K562 (cell line): Measurements from ENCODE around the gene COX7A2.

Experiments
- CBX5 ChIP-seq: IDR thresholded peaks from 2 replicates; pipeline ENCODE4 v1.6.1; 2014; ENCODE audit warnings: low read depth, borderline replicate concordance
- CC2D1A ChIP-seq: fragments of 450-650 bp; IDR thresholded peaks from 2 replicates; pipeline ENCODE4 v1.6.1; 2017; ENCODE audit warnings: mild to moderate bottlenecking
- FOXA3 ChIP-seq, 2 experiments: fragments of 450-650 bp in 1 of 2; sonication (generic) in 1 of 2; formaldehyde crosslinking; IDR thresholded peaks in 1 of 2; conservative IDR thresholded peaks in 1 of 2; 2 replicates each; pipeline versions ENCODE4 v1.4.0 to v1.8.0; 2020 to 2022; ENCODE audit warnings: mild to moderate bottlenecking in 2 of 2, missing genetic modification reagents in 1 of 2
- HOXB6 ChIP-seq: fragments of 250-450 bp; sonication (Bioruptor Pico); IDR thresholded peaks from 2 replicates; pipeline ENCODE4 v1.5.1; 2022; ENCODE audit warnings: mild to moderate bottlenecking, borderline replicate concordance
- ILF3 ChIP-seq: fragments of 450-650 bp; IDR thresholded peaks from 2 replicates; pipeline ENCODE4 v1.6.1; 2018; ENCODE audit warnings: antibody characterized with exemption, mild to moderate bottlenecking, moderate library complexity, borderline replicate concordance
- SP2 ChIP-seq: IDR thresholded peaks from 2 replicates; pipeline ENCODE4 v1.6.1; 2011; ENCODE audit warnings: mild to moderate bottlenecking, low read depth, low read length, moderate library complexity; ENCODE audit not compliant: poor library complexity, severe bottlenecking; ENCODE audit errors: extremely low read depth
- ZNF695 ChIP-seq: fragments of 450-650 bp; formaldehyde crosslinking; IDR thresholded peaks from 2 replicates; pipeline ENCODE4 v1.4.0; 2020; ENCODE audit warnings: mild to moderate bottlenecking, moderate library complexity
- TF ChIP-seq, protein P1 (sequence below), 3 experiments: IDR thresholded peaks in 2 of 3; conservative IDR thresholded peaks in 1 of 3; 2 replicates each; pipeline ENCODE4 v1.5.1; 2011 to 2012; ENCODE audit warnings: low read length in 3 of 3, mild to moderate bottlenecking in 3 of 3, control low read depth in 2 of 3, improper control_type of control experiment in 1 of 3, inconsistent platforms in 1 of 3, low read depth in 1 of 3, mixed read lengths in 1 of 3, moderate library complexity in 1 of 3; ENCODE audit not compliant: insufficient read depth in 2 of 3
- TF ChIP-seq, protein P2 (sequence below): sonication (generic); formaldehyde crosslinking; IDR thresholded peaks from 2 replicates; pipeline ENCODE4 v1.8.1; 2022; ENCODE audit warnings: missing genetic modification reagents

DNA sequence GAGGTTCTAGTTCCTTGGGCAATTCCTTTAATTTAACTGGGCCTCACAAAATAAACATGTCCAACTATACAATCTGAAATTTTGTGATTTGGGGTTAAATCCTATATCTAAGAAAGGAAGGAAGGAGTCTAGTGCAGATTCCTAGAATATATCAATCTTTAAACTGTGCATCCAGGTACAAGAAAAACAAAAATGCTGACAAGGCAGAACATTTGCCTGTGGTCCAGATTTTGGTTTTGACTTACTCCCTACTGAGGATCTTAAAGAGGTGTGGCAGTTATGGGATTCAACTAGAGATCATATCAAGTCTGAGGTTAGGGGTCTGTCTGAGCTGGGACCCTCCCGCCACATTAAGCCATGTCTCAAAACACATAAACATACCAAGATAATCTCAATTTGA, 17.7 kb upstream of the COX7A2 start:
- TF ChIP-seq FOXA3 (CRISPR knock-in tag; conservative IDR thresholded peaks at IDR 0.05 in 1 of 2, IDR thresholded peaks at IDR 0.05 in 1 of 2): no peak
- TF ChIP-seq HOXB6 (CRISPR knock-in tag): no peak
- TF ChIP-seq CC2D1A: no peak
- no peak for TF ChIP-seq SP2
- no peak for TF ChIP-seq ILF3
- no peak for TF ChIP-seq ZNF695 (CRISPR knock-in tag)
- TF ChIP-seq, protein P1, sequence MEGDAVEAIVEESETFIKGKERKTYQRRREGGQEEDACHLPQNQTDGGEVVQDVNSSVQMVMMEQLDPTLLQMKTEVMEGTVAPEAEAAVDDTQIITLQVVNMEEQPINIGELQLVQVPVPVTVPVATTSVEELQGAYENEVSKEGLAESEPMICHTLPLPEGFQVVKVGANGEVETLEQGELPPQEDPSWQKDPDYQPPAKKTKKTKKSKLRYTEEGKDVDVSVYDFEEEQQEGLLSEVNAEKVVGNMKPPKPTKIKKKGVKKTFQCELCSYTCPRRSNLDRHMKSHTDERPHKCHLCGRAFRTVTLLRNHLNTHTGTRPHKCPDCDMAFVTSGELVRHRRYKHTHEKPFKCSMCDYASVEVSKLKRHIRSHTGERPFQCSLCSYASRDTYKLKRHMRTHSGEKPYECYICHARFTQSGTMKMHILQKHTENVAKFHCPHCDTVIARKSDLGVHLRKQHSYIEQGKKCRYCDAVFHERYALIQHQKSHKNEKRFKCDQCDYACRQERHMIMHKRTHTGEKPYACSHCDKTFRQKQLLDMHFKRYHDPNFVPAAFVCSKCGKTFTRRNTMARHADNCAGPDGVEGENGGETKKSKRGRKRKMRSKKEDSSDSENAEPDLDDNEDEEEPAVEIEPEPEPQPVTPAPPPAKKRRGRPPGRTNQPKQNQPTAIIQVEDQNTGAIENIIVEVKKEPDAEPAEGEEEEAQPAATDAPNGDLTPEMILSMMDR (IDR thresholded peaks at IDR 0.05 in 2 of 3, conservative IDR thresholded peaks at IDR 0.05 in 1 of 3; ENCODE audit: insufficient read depth in 2 of 3, low read depth in 1 of 3, low read length in 3 of 3): no peak
- no peak for TF ChIP-seq CBX5
- TF ChIP-seq, protein P2, sequence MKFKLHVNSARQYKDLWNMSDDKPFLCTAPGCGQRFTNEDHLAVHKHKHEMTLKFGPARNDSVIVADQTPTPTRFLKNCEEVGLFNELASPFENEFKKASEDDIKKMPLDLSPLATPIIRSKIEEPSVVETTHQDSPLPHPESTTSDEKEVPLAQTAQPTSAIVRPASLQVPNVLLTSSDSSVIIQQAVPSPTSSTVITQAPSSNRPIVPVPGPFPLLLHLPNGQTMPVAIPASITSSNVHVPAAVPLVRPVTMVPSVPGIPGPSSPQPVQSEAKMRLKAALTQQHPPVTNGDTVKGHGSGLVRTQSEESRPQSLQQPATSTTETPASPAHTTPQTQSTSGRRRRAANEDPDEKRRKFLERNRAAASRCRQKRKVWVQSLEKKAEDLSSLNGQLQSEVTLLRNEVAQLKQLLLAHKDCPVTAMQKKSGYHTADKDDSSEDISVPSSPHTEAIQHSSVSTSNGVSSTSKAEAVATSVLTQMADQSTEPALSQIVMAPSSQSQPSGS (CRISPR knock-in tag): no peak
